Stimulated activated CD4-positive, alpha-beta T cell treated with anti-CD3 and anti-CD28 coated beads, Interleukin-2, amount 100 ng/mL, for 48 hours (primary cell): ENCODE results near the gene UBE2V1.
"Not testable (repeated sequence)": the region's sequence is repeated elsewhere in the genome, so short reads cannot be mapped to it uniquely, and the experiment has no call there.

Source experiments
- DNase-seq, 2 donors: peaks; one replicate each; pipeline ENCODE4 v3.0.0-alpha.2; 2020

The UBE2V1 gene

DNA sequence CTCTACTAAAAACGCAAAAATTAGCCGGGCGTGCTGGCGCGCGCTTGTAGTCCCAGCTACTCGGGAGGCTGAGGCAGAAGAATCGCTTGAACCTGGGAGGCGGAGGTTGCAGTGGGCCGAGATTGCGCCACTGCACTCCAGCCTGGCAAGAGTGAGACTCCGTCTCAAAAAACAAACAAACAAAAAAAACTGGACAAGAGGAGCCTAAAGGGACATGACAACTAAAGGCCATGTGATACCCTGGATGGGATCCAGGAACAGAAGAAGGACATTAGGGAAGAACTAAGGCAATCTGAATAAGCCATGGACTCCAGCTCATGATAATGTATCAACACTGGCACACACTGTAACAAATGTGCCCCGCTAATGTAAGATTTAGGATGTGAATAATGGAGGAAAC lies 24.8 kb upstream of the UBE2V1 start:
- not testable (repeated sequence) for DNase-seq

GRCh38 chr20:50136822-50137599 lies 24.1 kb upstream of the UBE2V1 start:
- no peak for DNase-seq

DNA sequence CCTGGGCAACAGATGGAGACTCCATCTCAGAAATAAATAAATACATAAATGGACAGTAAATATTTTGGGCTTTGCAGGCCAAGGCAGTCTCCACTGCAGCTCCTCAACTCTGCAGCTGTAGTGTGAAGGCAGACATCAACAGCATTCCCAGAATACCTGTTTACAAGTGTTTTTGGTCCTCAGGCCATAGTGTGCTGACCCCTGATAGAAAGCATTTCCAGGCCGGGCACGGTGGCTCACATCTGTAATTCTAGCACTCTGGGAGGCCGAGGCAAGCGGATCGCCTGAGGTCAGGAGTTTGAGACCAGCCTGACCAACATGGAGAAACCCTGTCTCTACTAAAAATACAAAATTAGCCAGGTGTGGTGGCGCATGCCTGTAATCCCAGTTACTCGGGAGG lies 22.2 kb upstream of the UBE2V1 start:
- DNase-seq: not testable (repeated sequence)

DNA sequence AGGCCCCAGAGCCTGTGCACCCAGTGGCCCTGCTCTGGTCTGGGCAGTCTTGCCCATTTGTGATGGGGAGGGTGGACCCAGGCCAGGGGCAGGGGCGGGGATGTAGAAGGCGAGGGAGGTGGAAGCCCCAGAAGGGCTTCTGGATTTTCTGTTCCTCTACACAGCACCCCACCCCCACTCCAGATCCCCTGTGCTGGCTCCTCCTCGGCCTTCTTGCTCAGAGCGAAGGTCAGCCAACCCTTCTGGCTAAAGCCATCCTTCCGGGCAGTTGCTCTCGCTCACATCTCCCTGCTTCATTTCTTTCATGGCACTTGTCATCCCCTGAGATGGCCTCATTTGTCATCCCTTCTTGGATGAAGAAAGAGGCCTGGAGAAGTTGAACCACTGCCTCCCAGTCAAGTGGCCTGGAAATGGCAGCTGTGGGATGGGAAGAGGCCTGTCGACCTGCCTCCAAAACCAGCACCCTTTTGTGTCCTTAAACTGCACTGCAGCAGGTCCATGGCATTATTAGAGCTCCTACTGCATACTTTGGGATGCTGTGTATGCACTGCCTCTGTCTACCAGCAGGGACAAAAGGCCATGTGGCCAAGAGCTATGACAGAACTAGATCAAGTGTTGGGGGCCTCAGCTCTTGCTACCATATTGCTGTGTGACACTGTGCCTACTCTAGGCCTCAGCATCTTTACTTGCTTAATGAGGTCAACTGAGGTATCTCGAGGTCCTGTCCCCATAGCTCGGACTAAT lies 20.7 kb upstream of the UBE2V1 start:
- no peak for DNase-seq

DNA sequence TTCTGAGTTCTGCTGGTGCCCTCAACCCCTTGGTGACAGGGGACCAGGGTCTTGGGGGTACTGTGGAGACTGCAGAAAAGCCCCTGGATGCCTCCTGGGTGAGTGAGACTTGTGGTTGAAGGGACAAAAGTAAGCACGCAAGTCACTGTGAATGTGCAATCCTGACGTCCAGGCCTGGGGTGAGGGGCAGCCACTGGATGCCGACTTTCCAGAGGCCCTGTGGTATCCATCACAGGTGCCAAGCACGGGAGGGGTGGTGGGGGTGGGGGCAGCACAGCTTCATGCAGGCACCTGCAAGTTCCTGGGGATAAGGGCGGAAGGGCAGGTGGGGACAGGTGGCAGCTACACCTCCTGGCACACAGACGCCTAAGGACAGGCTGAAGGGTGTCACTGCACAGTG lies 20.1 kb upstream of the UBE2V1 start:
- DNase-seq: no peak

DNA sequence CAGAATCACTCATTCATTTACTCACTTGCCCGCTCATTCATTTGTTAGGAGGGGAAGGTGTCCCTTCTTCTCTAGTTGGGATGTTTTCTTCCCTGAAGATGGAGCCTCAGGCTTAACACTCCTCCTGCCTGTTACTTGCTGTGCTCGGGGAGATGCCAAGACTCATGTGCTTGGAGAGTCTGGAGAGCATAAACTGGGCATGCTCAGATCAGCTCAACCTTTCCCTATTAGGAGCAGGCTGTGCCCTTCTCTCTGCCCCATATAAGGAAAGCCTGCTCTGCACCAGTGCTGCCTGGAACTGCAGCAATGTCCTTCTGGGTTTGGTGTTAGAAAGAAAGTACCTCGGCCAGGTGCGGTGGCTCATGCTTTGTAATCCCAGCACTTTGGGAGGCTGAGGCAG lies 18.0 kb upstream of the UBE2V1 start:
- no peak for DNase-seq

GRCh38 chr20:50130356-50130723 lies 17.4 kb upstream of the UBE2V1 start:
- DNase-seq: no peak

GRCh38 chr20:50129662-50130355 lies 16.9 kb upstream of the UBE2V1 start:
- no peak for DNase-seq

DNA sequence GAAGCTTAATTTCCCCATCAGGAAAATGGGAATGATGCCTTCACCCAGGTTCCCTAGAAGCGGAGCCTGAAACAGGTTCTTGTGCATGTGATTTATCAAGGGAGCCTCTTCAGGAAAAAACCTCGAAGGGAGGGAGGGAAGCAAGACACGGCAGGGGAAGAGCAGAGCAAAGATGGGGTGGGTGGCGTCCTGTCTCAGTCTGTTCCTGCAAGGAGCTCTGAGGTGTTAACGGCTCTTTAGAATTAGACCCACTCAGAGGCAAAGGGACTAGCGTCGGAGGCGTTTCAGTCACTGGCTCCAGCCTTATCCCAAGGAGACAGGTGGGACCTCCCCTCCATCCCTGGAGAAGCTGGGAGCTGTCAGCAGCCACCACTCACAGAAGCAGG lies 15.6 kb upstream of the UBE2V1 start:
- DNase-seq: no peak

DNA sequence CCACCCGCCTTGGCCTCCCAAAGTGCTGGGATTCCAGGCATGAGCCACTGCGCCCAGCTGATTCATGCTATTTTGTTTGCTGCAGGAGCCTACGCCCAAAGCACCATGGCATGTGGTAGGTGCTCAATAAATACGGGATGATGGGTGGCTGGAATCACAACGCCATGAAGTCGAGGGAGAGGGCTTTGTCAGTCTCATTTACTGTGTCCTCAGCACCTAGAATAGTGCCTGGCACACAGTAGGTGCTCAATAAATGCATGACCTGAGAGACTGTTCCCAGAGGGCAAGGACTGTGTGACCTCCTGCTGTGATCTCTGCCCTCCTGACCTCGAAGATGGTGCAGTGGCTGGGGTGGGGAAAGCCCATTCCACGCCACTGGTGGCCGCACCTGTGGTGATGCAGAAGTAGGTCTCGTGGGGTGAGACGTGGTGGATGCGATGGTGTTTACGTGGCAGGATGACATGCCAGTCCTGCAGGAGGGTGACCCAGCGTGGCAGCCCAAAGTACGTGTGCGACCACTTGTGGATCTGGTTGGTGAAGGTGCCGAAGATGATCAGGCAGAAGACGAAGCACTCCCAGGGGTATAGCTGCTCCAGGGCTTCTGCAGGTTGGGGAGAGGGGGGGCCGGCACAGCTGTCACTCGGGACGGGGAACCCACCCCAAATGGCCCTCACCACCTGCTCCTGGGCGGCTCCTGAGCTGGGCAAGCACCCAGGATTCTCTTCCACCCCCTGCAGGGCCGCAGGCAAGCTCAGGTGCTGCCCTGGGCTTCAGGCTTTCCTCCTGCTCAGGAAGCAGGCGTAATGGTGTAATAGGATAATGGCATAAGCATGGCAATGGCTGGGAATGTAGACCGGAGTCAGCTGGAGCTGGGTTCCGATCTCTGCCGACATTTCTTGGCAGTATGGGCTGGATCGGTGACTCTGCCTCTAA lies 14.9 kb upstream of the UBE2V1 start:
- DNase-seq: no peak

GRCh38 chr20:50126662-50127061 lies 13.7 kb upstream of the UBE2V1 start:
- DNase-seq: no peak

GRCh38 chr20:50125279-50125678 lies 12.3 kb upstream of the UBE2V1 start:
- DNase-seq: no peak

- no peak for DNase-seq
These were observed 11.5 kb upstream of the UBE2V1 start for GRCh38 chr20:50124496-50124895.

DNA sequence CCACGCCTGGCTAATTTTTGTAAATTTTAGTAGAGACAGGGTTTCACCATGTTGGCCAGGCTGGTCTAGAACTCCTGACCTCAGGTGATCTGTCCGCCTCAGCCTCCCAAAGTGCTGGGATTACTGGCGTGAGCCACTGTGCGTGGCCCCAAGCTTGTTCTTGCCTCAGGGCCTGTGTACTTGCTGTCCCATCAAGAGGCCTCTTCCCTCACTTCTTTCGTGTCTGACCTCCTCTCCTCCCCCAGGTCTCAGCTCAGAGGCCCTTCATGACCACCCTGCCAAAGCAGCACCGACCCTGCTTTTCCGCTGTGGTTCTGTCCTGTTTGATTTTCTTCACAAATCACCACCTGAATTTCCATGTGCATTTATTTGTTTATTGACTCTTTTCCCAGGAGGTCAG lies 10.5 kb upstream of the UBE2V1 start:
- DNase-seq: no peak

GRCh38 chr20:50122763-50123162 lies 9.8 kb upstream of the UBE2V1 start:
- DNase-seq: no peak

GRCh38 chr20:50121858-50122271 lies 8.9 kb upstream of the UBE2V1 start:
- DNase-seq: no peak

DNA sequence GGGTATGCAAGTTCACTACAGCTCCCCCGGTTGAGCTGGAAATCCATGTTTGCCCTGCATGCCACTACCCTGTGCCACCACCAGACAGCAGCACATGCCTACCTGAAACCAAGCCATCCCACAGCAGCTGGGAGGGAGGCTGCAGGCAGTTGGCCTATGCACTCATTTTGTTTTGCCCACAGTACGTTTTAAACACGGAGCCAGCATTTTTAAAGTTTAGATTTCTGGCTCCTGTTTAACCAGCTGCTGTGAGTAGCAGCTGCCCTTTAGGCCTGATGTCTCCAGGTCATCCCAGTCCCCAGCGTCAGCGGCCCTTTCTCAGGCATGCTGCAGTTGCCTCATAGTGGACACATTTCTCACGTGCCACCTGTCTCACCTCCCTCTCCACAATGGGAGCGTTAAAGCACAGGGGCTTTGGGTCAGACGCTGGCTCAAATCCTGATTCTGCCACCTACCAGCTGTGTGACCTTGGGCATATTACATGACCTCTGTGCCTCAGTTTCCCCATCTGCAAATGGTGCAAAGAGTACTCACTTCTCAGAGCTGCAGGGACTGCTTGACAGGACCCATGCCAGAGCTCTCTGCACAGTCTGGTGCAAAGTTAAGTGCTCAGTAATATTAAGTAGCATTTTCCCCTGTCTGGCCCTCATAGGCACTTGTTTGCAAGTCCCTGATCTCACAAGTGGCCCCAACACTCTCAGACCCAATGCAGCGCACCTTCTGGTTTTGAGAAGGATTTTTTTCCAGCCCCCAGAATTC lies 8.2 kb upstream of the UBE2V1 start:
- DNase-seq: peak in 1 of 2 donors; percentile 42

DNA sequence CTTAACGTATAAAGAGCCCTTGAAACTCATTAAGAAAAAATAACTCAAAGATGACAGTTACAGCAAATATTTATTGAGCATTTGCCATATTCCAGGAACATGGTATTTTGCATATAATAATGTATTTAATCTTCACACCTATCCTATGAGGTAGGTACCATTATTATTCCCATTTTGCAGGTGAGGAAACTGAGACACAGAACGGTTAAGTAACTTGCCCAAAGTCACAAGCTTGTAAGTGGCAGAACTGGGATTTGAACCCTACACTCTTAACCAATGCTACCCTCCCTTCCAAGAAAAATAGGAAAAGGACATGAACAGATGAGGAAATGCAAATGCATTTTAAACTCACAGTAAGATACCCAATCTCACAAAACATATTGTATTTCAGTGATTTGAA lies 5.3 kb upstream of the UBE2V1 start:
- no peak for DNase-seq

DNA sequence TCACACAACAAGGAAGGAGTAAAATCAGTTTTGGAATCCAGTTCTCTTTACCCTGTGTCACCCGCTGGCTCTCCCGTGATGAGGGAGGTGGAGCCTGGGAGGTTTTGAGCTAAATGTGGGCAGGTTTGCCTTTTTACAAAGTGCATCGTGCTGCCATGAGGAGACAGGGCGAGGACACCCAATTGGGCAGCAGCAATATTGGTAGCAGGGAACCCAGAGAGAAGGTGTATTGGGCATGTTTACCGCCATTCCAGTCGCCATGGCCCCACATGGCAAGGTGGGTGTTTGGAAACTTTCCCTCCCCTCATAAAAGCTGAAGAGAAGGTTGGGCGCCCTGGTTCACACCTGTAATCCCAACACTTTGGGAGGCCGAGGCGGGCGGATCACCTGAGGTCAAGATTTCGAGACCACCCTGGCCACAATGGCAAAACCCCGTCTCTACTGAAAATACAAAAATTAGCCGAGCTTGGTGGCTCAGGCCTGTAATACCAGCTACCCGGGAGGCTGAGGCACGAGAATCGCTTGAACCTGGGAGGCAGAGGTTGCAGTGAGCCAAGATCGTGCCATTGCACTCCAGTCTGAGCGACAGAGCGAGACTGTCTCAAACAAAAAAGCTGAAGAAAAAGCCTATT lies 3.5 kb upstream of the UBE2V1 start:
- DNase-seq: no peak

GRCh38 chr20:50115591-50116367 lies 2.8 kb upstream of the UBE2V1 start:
- DNase-seq: peak; percentile 83 to 84

DNA sequence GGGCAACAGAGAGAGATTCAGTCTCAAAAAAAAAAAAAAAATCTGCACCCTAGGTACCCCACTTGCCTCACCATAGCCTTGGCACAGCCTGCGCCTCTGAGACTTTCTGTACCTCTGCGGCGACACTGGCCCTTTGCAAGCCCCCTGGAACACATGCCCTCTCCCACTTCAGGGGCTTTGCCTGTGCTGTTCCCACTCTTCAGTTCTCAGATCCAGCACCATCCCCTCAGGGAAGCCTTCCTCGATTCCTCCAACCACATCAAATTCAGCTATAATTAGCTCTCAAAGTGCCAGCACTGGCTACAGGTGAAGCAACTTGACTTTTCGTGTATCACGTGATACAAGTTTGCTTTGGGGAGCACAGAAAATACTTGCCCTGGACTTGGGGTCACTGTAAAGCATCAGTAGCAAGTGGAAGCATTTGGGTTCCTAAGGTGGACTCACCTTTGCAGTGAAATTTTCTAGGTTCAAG lies 2.1 kb upstream of the UBE2V1 start:
- no peak for DNase-seq
